SK-N-SH treated with all-trans-retinoic acid at 6 μM for 48 hours (cell line): Measurements from ENCODE around the gene NEXMIF.
"Not testable (repeated sequence)": the region's sequence is repeated elsewhere in the genome, so short reads cannot be mapped to it uniquely, and the experiment has no call there.

Experiments used
- ATAC-seq: fragments of 200-7000 bp; cut with Tn5 transposase; 3 replicates; pipeline ENCODE4 v1.9.1; 2020; ENCODE audit warnings: mild to moderate bottlenecking, moderate library complexity
- ARNTL ChIP-seq: fragments of 450-650 bp; formaldehyde crosslinking; IDR thresholded peaks from 2 replicates; pipeline ENCODE4 v1.5.0; 2020; ENCODE audit warnings: low read depth, mild to moderate bottlenecking, moderate library complexity, borderline replicate concordance
- CSDC2 ChIP-seq: fragments of 250-450 bp; sonication (Bioruptor Pico); IDR thresholded peaks from 2 replicates; pipeline ENCODE4 v1.5.0; 2020; ENCODE audit warnings: mild to moderate bottlenecking, moderate library complexity
- ESRRG ChIP-seq: fragments of 250-450 bp; sonication (Bioruptor Pico); IDR thresholded peaks from 2 replicates; pipeline ENCODE4 v1.6.1; 2021; ENCODE audit warnings: mild to moderate bottlenecking
- GLIS3 ChIP-seq: fragments of 250-450 bp; sonication (Bioruptor Pico); IDR thresholded peaks from 2 replicates; pipeline ENCODE4 v1.5.0; 2020; ENCODE audit warnings: mild to moderate bottlenecking, moderate library complexity
- ISL1 ChIP-seq: fragments of 250-450 bp; sonication (Bioruptor Pico); IDR thresholded peaks from 2 replicates; pipeline ENCODE4 v2.1.2; 2022; ENCODE audit warnings: mild to moderate bottlenecking, moderate library complexity
- OSR1 ChIP-seq: fragments of 250-450 bp; sonication (Bioruptor Pico); IDR thresholded peaks from 2 replicates; pipeline ENCODE4 v1.8.0; 2022; ENCODE audit warnings: moderate library complexity, mild to moderate bottlenecking, inconsistent platforms
- PPARA ChIP-seq: fragments of 250-450 bp; sonication (Bioruptor Pico); IDR thresholded peaks from 2 replicates; pipeline ENCODE4 v1.5.0; 2020; ENCODE audit warnings: mild to moderate bottlenecking, borderline replicate concordance
- RARB ChIP-seq: fragments of 250-450 bp; sonication (Bioruptor Pico); IDR thresholded peaks from 2 replicates; pipeline ENCODE4 v1.8.0; 2021; ENCODE audit warnings: mild to moderate bottlenecking, moderate library complexity
- TOX ChIP-seq: fragments of 250-450 bp; sonication (Bioruptor Pico); IDR thresholded peaks from 2 replicates; pipeline ENCODE4 v1.8.0; 2021; ENCODE audit warnings: mild to moderate bottlenecking, moderate library complexity, borderline replicate concordance
- ZC3H10 ChIP-seq: fragments of 250-450 bp; sonication (Bioruptor Pico); IDR thresholded peaks from 2 replicates; pipeline ENCODE4 v1.5.1; 2021; ENCODE audit warnings: mild to moderate bottlenecking, moderate library complexity
- ZFP3 ChIP-seq: fragments of 250-450 bp; sonication (Bioruptor Pico); IDR thresholded peaks from 2 replicates; pipeline ENCODE4 v1.5.0; 2020; ENCODE audit warnings: mild to moderate bottlenecking, moderate library complexity
- ZFP30 ChIP-seq: fragments of 450-650 bp; formaldehyde crosslinking; IDR thresholded peaks from 2 replicates; pipeline ENCODE4 v1.5.0; 2022; ENCODE audit warnings: mild to moderate bottlenecking, moderate library complexity
- ZNF565 ChIP-seq: fragments of 450-650 bp; formaldehyde crosslinking; conservative IDR thresholded peaks from 2 replicates; pipeline ENCODE4 v1.5.0; 2020; ENCODE audit warnings: low read depth, mild to moderate bottlenecking, moderate library complexity
- ZNF70 ChIP-seq: fragments of 450-650 bp; formaldehyde crosslinking; IDR thresholded peaks from 2 replicates; pipeline ENCODE4 v1.5.0; 2020; ENCODE audit warnings: mild to moderate bottlenecking, moderate library complexity
- ZNF8 ChIP-seq: fragments of 450-650 bp; formaldehyde crosslinking; IDR thresholded peaks from 2 replicates; pipeline ENCODE4 v1.5.0; 2020; ENCODE audit warnings: mild to moderate bottlenecking, moderate library complexity
- TF ChIP-seq, protein P1 (sequence below): fragments of 250-450 bp; sonication (Bioruptor Pico); IDR thresholded peaks from 2 replicates; pipeline ENCODE4 v1.5.0; 2020; ENCODE audit warnings: mild to moderate bottlenecking, moderate library complexity
- TF ChIP-seq, protein P2 (sequence below): fragments of 250-450 bp; sonication (Bioruptor Pico); IDR thresholded peaks from 2 replicates; pipeline ENCODE4 v1.8.0; 2021; ENCODE audit warnings: low read depth, mild to moderate bottlenecking, moderate library complexity, borderline replicate concordance
- TF ChIP-seq, protein P3 (sequence below): fragments of 250-450 bp; sonication (Bioruptor Pico); IDR thresholded peaks from 2 replicates; pipeline ENCODE4 v1.5.1; 2020; ENCODE audit warnings: low read depth, mild to moderate bottlenecking, moderate library complexity
- TF ChIP-seq, protein P4 (sequence below): fragments of 250-450 bp; sonication (Bioruptor Pico); IDR thresholded peaks from 2 replicates; pipeline ENCODE4 v1.5.1; 2021; ENCODE audit warnings: mild to moderate bottlenecking, moderate library complexity

The NEXMIF gene

DNA sequence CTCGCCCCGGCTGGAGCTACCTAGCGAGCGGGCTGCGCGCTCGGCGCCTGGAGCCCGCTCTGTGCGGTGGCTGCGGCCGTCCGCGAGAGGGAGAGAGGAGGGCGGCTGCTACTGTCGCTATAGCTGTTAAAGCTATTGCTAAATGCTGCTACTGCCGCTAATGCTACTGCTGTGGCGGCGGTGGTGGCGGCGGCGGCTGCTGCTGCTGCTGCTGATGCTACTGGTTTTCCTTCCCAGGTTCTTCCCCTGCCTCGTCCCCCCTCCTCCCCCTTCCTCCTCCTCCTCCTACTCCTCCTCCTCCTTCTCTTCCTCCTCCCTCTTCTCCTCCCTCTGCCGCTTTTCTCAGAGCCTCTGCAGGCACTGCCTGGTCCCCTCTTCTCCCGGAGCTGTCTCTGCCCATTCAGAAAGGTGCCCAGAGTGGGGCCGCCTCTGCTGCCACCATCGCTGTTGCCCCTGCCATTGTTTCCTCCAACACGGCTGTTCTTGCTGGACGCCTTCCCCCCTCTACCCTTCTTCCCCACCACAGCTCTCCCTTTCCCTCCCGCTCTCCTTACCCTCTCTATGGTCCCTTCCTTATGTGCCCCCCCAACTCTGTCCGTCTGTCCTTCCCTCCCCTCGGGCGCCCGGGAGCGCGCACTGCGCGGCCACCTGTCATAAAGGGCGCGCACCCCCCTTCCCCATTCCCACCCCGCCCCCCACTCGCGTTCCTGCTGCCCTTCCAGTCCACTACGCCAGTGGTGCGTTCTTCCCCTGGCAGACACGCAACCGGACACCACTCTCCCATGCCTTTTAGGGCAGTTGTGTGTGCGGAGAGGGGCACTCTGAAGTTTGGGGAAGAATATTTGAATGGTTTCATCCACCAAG is at the start of gene NEXMIF:
NEXMIF (minus strand) TSS at position 228 of the 864 bp plus-strand sequence.
- ATAC-seq: peak; percentile 93

DNA sequence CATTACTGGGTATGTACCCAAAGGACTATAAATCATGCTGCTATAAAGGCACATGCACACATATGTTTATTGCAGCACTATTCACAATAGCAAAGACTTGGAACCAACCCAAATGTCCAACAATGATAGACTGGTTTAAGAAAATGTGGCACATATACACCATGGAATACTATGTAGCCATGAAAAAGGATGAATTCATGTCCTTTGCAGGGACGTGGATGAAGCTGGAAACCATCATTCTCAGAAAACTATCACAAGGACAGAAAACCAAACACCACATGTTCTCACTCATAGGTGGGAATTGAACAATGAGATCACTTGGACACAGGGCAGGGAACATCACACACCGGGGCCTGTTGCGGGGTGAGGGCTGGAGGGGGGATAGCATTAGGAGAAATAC is 36.7 kb upstream of the NEXMIF start:
- ATAC-seq: not testable (repeated sequence)

More for the DNA sequence above, at the start of gene NEXMIF:
- no peak for TF ChIP-seq RARB (CRISPR knock-in tag)
- TF ChIP-seq, protein P1, sequence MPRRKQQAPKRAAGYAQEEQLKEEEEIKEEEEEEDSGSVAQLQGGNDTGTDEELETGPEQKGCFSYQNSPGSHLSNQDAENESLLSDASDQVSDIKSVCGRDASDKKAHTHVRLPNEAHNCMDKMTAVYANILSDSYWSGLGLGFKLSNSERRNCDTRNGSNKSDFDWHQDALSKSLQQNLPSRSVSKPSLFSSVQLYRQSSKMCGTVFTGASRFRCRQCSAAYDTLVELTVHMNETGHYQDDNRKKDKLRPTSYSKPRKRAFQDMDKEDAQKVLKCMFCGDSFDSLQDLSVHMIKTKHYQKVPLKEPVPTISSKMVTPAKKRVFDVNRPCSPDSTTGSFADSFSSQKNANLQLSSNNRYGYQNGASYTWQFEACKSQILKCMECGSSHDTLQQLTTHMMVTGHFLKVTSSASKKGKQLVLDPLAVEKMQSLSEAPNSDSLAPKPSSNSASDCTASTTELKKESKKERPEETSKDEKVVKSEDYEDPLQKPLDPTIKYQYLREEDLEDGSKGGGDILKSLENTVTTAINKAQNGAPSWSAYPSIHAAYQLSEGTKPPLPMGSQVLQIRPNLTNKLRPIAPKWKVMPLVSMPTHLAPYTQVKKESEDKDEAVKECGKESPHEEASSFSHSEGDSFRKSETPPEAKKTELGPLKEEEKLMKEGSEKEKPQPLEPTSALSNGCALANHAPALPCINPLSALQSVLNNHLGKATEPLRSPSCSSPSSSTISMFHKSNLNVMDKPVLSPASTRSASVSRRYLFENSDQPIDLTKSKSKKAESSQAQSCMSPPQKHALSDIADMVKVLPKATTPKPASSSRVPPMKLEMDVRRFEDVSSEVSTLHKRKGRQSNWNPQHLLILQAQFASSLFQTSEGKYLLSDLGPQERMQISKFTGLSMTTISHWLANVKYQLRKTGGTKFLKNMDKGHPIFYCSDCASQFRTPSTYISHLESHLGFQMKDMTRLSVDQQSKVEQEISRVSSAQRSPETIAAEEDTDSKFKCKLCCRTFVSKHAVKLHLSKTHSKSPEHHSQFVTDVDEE: no peak
- TF ChIP-seq, protein P2, sequence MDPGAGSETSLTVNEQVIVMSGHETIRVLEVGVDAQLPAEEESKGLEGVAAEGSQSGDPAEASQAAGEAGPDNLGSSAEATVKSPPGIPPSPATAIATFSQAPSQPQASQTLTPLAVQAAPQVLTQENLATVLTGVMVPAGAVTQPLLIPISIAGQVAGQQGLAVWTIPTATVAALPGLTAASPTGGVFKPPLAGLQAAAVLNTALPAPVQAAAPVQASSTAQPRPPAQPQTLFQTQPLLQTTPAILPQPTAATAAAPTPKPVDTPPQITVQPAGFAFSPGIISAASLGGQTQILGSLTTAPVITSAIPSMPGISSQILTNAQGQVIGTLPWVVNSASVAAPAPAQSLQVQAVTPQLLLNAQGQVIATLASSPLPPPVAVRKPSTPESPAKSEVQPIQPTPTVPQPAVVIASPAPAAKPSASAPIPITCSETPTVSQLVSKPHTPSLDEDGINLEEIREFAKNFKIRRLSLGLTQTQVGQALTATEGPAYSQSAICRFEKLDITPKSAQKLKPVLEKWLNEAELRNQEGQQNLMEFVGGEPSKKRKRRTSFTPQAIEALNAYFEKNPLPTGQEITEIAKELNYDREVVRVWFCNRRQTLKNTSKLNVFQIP: no peak
- no peak for TF ChIP-seq ZNF8 (CRISPR knock-in tag)
- no peak for TF ChIP-seq OSR1 (CRISPR knock-in tag)
- TF ChIP-seq ZFP3 (CRISPR knock-in tag): no peak

DNA sequence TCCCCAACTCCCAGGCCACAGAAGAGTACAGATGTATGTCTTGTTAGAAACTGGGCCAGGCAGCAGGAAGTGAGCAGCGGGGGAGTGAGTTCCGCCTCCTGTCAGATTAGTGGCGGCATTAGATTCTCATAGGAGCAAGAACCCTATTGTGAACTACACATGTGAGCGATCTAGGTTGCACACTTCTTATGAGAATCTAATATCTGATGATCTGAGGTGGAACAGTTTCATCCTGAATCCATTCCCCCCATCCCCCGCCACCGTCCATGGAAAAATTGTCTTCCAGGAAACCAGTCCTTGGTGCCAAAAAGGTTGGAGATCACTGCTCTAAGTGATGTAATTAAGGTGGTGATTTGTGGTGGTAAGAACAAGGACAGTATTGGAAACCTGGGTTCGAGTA is 24.5 kb upstream of the NEXMIF start:
- ATAC-seq: no peak
- TF ChIP-seq, protein P3, sequence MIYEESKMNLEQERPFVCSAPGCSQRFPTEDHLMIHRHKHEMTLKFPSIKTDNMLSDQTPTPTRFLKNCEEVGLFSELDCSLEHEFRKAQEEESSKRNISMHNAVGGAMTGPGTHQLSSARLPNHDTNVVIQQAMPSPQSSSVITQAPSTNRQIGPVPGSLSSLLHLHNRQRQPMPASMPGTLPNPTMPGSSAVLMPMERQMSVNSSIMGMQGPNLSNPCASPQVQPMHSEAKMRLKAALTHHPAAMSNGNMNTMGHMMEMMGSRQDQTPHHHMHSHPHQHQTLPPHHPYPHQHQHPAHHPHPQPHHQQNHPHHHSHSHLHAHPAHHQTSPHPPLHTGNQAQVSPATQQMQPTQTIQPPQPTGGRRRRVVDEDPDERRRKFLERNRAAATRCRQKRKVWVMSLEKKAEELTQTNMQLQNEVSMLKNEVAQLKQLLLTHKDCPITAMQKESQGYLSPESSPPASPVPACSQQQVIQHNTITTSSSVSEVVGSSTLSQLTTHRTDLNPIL: no peak
- TF ChIP-seq TOX (CRISPR knock-in tag) (no peak), GLIS3 (CRISPR knock-in tag) (no peak), ISL1 (no peak)

DNA sequence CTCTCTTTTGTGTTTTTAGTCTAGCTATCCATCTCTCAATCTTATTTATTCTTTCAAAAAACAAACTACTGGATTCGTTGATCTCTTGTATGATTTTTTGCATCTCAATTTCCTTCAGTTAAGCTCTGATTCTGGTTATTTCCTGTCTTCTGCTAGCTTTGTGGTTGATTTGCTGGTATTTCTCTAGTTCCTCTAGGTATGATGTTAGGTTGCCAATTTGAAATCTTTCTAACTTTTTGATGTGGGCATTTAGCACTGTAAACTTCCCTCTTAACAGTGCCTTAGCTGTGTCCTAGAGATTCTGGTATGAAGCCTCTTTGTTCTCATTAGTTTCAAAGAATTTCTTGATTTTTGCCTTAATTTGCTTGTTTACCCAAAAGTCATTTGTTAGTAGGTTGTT is 15.2 kb upstream of the NEXMIF start:
- no peak for ATAC-seq
- TF ChIP-seq ESRRG (CRISPR knock-in tag): no peak
- no peak for TF ChIP-seq ZFP30
- no peak for TF ChIP-seq CSDC2
- TF ChIP-seq, protein P2: no peak

DNA sequence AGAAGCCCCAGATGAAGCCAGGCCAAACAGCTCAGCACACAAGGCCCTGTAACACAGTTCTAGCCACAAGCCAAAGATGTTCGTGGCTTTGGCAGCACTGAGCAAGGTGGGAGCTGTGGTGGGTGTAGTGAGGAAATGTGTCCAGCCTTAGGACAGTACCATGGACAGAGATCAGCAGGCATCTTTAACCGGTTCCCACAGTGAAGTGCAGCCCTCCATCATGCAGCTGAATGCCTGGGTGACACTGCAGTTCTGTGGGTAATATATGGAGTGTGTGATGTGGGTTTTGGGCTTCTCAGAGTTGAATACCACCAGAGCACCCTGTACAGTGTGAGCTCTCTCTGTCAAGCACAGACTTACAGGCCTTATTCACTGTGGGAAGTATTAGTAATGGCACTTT is 6.0 kb upstream of the NEXMIF start:
- no peak for ATAC-seq
- TF ChIP-seq, protein P4, sequence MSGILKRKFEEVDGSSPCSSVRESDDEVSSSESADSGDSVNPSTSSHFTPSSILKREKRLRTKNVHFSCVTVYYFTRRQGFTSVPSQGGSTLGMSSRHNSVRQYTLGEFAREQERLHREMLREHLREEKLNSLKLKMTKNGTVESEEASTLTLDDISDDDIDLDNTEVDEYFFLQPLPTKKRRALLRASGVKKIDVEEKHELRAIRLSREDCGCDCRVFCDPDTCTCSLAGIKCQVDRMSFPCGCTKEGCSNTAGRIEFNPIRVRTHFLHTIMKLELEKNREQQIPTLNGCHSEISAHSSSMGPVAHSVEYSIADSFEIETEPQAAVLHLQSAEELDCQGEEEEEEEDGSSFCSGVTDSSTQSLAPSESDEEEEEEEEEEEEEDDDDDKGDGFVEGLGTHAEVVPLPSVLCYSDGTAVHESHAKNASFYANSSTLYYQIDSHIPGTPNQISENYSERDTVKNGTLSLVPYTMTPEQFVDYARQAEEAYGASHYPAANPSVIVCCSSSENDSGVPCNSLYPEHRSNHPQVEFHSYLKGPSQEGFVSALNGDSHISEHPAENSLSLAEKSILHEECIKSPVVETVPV (CRISPR knock-in tag): no peak
- TF ChIP-seq ZNF70 (no peak), ZC3H10 (no peak), ZNF8 (CRISPR knock-in tag) (no peak), ZNF565 (CRISPR knock-in tag) (no peak), PPARA (CRISPR knock-in tag) (no peak), ZFP3 (CRISPR knock-in tag) (no peak), GLIS3 (CRISPR knock-in tag) (no peak), ARNTL (CRISPR knock-in tag) (no peak)
- TF ChIP-seq, protein P1: no peak
- TF ChIP-seq, all 23 proteins: peak for 0
